Measurements from ENCODE around the gene COQ8B. TPM values are rescaled to one million over a fixed set of nuclear protein-coding genes. Genes with fewer than 3 reads are reported as not detected.

Gene COQ8B
- total RNA-seq, 2 donors from 2014 or later: 23.3 to 26.6 TPM

DNA sequence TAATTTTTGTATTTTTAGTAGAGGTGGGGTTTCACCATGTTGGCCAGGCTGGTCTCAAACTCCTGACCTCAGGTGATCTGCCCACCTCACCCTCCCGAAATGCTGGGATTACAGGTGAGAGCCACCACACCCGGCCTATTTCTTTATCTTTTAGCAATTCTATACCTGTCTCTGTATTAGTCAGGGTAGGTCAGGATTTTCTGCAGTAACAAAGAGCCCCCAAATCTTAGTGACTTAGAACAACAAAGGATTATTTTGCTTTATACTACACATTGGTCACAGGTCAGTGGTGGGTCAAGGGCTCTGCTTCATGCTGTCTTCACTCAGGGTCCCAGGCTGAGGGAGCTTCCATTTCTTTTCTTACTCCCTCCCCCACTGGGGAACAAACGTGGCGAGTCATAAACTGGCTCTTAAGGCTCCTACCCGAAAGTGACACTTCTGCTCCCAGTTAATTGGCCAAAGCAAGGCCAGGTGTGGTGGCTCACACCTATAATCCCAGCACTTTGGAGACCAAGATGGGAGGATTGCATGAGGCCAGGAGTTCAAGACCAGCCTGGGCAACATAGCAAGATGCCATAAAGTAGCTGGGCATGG, 7.1 kb upstream of the COQ8B start:
- no peak for DNase-seq (ENCODE audit: low spot score)
- Histone ChIP-seq H3K4me1 (peaks cover 0 to 34% of the 10 kb centered on the region in 2 donors), H3K27ac (no peak overlapping the region), H3K9me3 (no peaks in the 10 kb centered on the region), H3K27me3 (no peaks in the 10 kb centered on the region), H3K36me3 (peaks cover 54% of the 10 kb centered on the region), H3K4me3 (no peak overlapping the region)
- TF ChIP-seq, protein P1, sequence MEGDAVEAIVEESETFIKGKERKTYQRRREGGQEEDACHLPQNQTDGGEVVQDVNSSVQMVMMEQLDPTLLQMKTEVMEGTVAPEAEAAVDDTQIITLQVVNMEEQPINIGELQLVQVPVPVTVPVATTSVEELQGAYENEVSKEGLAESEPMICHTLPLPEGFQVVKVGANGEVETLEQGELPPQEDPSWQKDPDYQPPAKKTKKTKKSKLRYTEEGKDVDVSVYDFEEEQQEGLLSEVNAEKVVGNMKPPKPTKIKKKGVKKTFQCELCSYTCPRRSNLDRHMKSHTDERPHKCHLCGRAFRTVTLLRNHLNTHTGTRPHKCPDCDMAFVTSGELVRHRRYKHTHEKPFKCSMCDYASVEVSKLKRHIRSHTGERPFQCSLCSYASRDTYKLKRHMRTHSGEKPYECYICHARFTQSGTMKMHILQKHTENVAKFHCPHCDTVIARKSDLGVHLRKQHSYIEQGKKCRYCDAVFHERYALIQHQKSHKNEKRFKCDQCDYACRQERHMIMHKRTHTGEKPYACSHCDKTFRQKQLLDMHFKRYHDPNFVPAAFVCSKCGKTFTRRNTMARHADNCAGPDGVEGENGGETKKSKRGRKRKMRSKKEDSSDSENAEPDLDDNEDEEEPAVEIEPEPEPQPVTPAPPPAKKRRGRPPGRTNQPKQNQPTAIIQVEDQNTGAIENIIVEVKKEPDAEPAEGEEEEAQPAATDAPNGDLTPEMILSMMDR (IDR thresholded peaks at IDR 0.05): no peak

DNA sequence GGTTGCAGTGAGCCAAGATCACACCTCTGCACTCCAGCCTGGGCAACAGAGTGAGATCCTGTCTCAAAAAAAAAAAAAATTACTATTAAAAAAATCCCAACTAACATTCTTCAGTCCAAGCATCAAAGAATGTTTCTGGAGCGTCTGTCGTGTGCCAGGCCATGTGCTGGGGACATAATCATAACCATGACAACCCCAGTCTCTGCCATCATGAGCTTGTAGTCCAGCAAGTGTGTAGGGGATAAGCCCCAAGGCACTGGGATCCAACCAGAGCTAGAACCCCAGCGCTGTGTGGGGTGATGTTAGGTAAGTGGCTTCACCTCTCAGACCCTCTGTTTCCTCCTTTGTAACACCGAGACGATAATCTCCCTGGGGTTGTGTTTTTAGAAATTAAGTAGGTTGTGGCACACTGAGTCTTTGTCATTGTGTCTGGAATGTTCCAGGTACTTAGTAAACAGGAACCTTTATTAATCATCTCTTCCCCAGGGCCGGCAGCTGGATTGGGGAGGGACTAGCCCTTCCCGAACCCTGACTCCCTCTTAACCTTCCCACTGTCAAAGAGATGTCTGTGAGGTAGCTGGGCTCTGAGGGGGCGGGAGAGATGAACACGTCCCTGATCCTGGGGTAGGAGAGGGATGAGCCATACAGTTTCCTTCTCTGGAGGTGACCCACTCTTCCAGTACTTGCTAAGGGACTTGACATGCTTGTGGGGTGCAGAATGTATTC, 5.4 kb upstream of the COQ8B start:
- Histone ChIP-seq H3K36me3 (peaks cover 39% of the 10 kb centered on the region), H3K4me3 (no peak overlapping the region), H3K27me3 (no peaks in the 10 kb centered on the region), H3K27ac (peak overlapping the region; percentile 95 to 98), H3K4me1 (peaks cover 0 to 49% of the 10 kb centered on the region in 2 donors), H3K9me3 (no peaks in the 10 kb centered on the region)
- DNase-seq (ENCODE audit: low spot score): no peak
- TF ChIP-seq, protein P1 (IDR thresholded peaks at IDR 0.05): no peak

DNA sequence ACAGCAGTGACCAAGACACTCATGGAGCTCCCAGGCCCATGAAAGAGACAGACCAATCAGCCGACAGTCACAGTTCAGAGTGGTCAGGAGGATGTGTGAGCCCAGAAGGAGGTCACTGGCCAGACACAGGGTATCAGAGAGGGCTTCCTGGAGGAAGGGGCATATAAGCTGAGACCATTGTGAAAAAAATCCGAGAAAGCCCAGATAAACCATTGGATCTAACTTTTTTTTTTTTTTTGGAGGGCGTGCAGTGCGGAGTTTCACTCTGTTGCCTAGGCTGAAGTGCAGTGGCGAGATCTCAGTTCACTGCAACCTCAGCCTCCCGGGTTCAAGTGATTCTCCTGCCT, 4.4 kb upstream of the COQ8B start:
- Histone ChIP-seq H3K27me3 (no peaks in the 10 kb centered on the region), H3K4me3 (peak overlapping the region; percentile 22 to 80), H3K4me1 (peaks cover 0 to 53% of the 10 kb centered on the region in 2 donors), H3K27ac (peak overlapping the region; percentile 95 to 98), H3K9me3 (no peaks in the 10 kb centered on the region), H3K36me3 (peaks cover 29% of the 10 kb centered on the region)
- TF ChIP-seq, protein P1 (IDR thresholded peaks at IDR 0.05): no peak
- no peak for DNase-seq (ENCODE audit: low spot score)

DNA sequence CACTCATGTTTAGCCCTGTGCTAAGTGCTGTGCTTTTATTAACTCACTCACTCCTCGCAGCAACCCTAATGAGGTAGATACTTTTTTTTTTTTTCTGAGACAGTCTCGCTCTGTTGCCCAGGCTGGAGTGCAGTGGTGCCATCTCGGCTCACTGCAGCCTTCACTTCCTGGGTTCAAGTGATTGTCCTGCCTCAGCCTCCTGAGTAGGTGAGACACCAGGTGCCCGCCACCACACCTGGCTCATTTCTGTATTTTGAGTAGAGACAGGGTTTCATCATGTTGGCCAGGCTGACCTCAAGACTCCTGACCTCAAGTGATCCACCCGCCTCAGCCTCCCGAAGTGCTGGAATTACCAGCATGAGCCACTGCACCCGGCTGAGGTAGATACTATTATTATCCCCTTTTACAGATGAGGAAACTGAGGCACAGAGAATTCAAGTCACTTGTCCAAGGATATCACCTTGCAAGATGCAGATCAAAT, 2.8 kb upstream of the COQ8B start:
- Histone ChIP-seq H3K9me3 (no peaks in the 10 kb centered on the region), H3K27ac (peak overlapping the region; percentile 95 to 98), H3K4me3 (peak overlapping the region; percentile 80), H3K4me1 (peaks cover 0 to 67% of the 10 kb centered on the region in 2 donors), H3K27me3 (no peaks in the 10 kb centered on the region), H3K36me3 (peaks cover 12% of the 10 kb centered on the region)
- DNase-seq (ENCODE audit: low spot score): no peak
- TF ChIP-seq, protein P1 (IDR thresholded peaks at IDR 0.05): no peak

DNA sequence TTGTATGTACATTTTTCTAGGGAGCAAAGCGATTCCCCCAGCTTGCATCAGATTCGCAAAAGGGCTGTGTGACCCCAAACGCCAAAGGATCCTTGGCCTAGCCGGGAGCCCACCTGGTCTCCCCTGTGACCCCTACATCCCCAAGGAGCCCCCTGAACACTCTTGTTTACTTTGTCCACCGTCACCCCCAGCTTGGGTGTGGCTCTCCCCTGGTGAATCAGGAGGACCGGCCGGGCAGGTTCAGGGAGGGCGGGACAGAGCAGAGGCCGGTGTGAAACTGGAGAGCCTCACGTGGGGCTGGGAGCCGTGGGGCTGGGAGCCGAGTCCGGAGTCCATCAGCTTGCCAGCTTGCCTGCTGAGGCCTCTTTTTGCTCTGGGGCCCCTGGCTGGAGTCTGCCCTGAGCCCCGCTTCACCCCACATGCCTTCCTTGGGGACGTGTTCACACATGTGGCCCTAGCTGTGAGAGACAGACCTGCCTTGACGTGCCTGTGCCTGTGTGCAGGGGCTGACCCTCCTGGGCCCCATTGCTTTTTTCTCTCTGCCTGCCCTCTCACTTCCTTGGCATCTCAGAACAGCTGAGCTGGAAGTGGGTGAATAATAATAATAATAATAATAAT, 2.2 kb upstream of the COQ8B start:
- H3K27me3 ChIP-seq: no peaks in the 10 kb centered on the region
- H3K27ac ChIP-seq: peak overlapping the region; percentile 95 to 98
- peaks cover 0 to 73% of the 10 kb centered on the region in 2 donors for H3K4me1 ChIP-seq
- peak overlapping the region; percentile 80 for H3K4me3 ChIP-seq
- peak; percentile 79 for DNase-seq (ENCODE audit: low spot score)
- no peaks in the 10 kb centered on the region for H3K9me3 ChIP-seq
- TF ChIP-seq, protein P1 (IDR thresholded peaks at IDR 0.05): no peak
- H3K36me3 ChIP-seq: peaks cover 8% of the 10 kb centered on the region
